Mucosa of descending colon (tissue), 3 donors: ENCODE measurements around the gene LRP5. TPM values are rescaled to one million over a fixed set of nuclear protein-coding genes. Genes with fewer than 3 reads are reported as not detected.

Source experiments
- ATAC-seq: fragments of 200-7000 bp; cut with Tn5 transposase; one replicate; pipeline ENCODE4 v1.9.1; 2020; ENCODE audit warnings: mild to moderate bottlenecking, moderate library complexity
- DNase-seq, 3 donors: peaks; one replicate each; pipeline ENCODE4 v3.0.0-alpha.2; 2020
- H3K36me3 ChIP-seq: fragments of 200-600 bp; one replicate; pipeline ENCODE4 v1.8.0; 2021; ENCODE audit warnings: low read depth, mild to moderate bottlenecking
- H3K4me1 ChIP-seq: fragments of 200-600 bp; one replicate; pipeline ENCODE4 v1.8.0; 2021; ENCODE audit warnings: low read depth, mild to moderate bottlenecking
- H3K4me3 ChIP-seq: fragments of 200-600 bp; one replicate; pipeline ENCODE4 v1.8.0; 2021; ENCODE audit warnings: mild to moderate bottlenecking
- H3K9me3 ChIP-seq: fragments of 200-600 bp; one replicate; pipeline ENCODE4 v1.8.0; 2021; ENCODE audit warnings: mild to moderate bottlenecking
- intact Hi-C, 2 donors: fragments of 100-400 bp; cut with DNase I in 1 of 2; cut with micrococcal nuclease in 1 of 2; formaldehyde crosslinking; loops; one replicate each; pipeline versions ENCODE4 v1.11.0 to v1.11.1; 2022; cut with DNase I, micrococcal nuclease
- total RNA-seq, 3 donors: library from RNA; stranded (reverse); fragmentation: NEBNext Ultra II Directional in 2 of 3; extraction: Animal tissue kit (Norgen Biotek cat#: 25700) in 2 of 3; gene quantifications; one replicate each; pipeline versions ENCODE4 v1.2.1 to v1.2.4, GENCODE V29; 2021 to 2023
- TF ChIP-seq, protein P1 (sequence below): fragments of 200-600 bp; IDR thresholded peaks from one replicate; pipeline ENCODE4 v1.8.0; 2022; ENCODE audit warnings: antibody characterized with exemption, mild to moderate bottlenecking
- donor health status: DM: no; HTN: no; CAD: no; lungs with moderate emphysema.
- donor health status: DM: no; HTN: no; CAD: no.
- donor health status: DM: no; HTN: yes; CAD: no.

The LRP5 gene
- total RNA-seq, 3 donors from 2014 or later, result 83.7 to 113 (median 103) TPM

- intact Hi-C loops, result loop anchor here in 1 of 2 donors (10.0 kb wide), 1 partner anchor 110 kb away; no protein-coding TSS in a partner anchor
Measured at GRCh38 chr11:68274306-68274705, 38.1 kb upstream of the LRP5 start.

DNA sequence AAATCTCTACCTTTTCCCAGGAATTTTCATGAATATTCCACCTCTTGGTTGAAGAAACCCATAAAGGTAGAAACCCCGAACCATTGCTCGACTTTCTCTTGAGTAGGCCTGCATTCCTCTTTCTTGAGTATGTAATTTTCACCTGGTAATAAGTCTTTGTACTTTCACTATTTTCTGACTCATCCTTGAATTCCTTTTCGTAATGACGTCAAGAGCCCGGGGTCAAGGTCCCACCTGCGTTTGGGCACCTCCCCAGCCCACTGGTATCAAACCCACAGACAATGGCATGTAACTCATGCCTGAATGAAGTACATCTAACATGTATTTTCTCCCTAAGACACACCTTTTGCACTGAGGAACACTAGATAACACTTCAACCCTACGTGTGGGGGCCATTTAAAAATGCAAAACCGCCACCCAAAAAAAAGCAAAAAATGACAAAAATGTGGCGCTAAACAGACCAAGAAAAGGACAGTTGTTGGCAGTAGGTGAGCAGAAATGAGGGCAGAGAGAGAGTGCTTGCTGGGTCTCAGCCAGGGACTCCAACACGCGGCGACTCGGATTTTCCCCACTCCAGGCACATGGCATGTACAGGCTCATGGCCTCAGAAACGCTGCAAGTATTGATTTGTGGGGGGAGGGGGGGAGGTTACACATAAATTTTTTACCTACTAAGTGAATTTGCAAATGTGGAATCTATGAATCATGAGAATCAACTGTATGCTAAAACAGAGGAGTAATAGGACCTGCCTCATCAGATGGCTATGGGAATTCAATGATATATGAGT is 36.5 kb upstream of the LRP5 start:
- ATAC-seq (no peak), DNase-seq (no peak)
- Histone ChIP-seq H3K4me3 (no peak overlapping the region), H3K4me1 (no peaks in the 10 kb centered on the region), H3K36me3 (no peaks in the 10 kb centered on the region), H3K9me3 (no peaks in the 10 kb centered on the region)
- TF ChIP-seq, protein P1, sequence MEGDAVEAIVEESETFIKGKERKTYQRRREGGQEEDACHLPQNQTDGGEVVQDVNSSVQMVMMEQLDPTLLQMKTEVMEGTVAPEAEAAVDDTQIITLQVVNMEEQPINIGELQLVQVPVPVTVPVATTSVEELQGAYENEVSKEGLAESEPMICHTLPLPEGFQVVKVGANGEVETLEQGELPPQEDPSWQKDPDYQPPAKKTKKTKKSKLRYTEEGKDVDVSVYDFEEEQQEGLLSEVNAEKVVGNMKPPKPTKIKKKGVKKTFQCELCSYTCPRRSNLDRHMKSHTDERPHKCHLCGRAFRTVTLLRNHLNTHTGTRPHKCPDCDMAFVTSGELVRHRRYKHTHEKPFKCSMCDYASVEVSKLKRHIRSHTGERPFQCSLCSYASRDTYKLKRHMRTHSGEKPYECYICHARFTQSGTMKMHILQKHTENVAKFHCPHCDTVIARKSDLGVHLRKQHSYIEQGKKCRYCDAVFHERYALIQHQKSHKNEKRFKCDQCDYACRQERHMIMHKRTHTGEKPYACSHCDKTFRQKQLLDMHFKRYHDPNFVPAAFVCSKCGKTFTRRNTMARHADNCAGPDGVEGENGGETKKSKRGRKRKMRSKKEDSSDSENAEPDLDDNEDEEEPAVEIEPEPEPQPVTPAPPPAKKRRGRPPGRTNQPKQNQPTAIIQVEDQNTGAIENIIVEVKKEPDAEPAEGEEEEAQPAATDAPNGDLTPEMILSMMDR, result no peak
- intact Hi-C loops, result loop anchor here in 1 of 2 donors (10.0 kb wide), 1 partner anchor 109 kb away; no protein-coding TSS in a partner anchor

More at GRCh38 chr11:68274306-68274705, 38.1 kb upstream of the LRP5 start:
- ATAC-seq (no peak), DNase-seq (no peak)
- Histone ChIP-seq H3K4me3 (no peak overlapping the region), H3K4me1 (peaks cover 10% of the 10 kb centered on the region), H3K9me3 (no peaks in the 10 kb centered on the region), H3K36me3 (no peaks in the 10 kb centered on the region)
- TF ChIP-seq, protein P1, result no peak

DNA sequence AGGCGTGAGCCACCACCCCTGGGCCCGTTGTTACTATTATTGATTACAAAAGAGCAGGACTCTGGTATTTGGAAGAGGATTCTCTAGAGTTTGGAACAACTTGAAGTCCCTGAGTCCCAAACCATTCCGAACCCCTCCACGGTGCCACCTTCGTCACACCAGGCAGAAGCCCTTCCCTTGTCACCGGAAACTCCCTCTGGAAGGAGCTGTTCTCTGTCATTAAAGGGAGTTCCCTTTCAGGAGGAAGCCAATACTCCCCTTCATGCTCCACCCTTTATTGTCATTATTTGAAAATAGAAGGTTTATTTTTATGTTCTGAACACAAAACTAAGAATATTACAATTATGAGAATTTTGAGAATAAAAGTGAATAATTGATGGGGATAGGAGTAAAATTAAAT is 35.5 kb upstream of the LRP5 start:
- intact Hi-C loops, result loop anchor here in 1 of 2 donors (10.0 kb wide), 1 partner anchor 108 kb away; no protein-coding TSS in a partner anchor
- Histone ChIP-seq H3K4me1 (no peaks in the 10 kb centered on the region), H3K4me3 (no peak overlapping the region), H3K9me3 (no peaks in the 10 kb centered on the region), H3K36me3 (no peaks in the 10 kb centered on the region)
- TF ChIP-seq, protein P1, result no peak
- ATAC-seq (no peak), DNase-seq (no peak)

DNA sequence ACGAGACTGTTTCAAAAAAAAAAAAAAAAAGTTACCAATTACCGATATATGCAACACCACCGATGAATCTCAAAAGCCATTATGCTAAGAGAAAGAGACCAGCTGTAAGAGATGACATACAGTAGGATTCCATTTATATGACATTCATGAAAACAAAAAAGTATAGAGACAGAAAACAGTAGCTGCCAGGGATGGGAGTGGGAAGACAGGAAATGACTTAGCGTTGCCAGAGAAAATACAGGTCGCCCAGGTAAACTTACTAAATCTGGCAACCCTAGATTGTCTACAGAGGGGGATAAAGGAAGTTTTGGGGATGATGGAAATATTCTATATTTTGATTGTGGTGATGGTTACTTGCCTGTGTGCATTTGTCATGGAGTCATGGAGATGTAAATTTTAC is 32.7 kb upstream of the LRP5 start:
- ATAC-seq (no peak), DNase-seq (no peak)
- H3K9me3 ChIP-seq, result no peaks in the 10 kb centered on the region
- no peak overlapping the region for H3K4me3 ChIP-seq
- intact Hi-C loops, result loop anchor here in 1 of 2 donors (10.0 kb wide), 1 partner anchor 105 kb away; no protein-coding TSS in a partner anchor
- H3K4me1 ChIP-seq, result no peaks in the 10 kb centered on the region
- TF ChIP-seq, protein P1, result no peak
- no peaks in the 10 kb centered on the region for H3K36me3 ChIP-seq

DNA sequence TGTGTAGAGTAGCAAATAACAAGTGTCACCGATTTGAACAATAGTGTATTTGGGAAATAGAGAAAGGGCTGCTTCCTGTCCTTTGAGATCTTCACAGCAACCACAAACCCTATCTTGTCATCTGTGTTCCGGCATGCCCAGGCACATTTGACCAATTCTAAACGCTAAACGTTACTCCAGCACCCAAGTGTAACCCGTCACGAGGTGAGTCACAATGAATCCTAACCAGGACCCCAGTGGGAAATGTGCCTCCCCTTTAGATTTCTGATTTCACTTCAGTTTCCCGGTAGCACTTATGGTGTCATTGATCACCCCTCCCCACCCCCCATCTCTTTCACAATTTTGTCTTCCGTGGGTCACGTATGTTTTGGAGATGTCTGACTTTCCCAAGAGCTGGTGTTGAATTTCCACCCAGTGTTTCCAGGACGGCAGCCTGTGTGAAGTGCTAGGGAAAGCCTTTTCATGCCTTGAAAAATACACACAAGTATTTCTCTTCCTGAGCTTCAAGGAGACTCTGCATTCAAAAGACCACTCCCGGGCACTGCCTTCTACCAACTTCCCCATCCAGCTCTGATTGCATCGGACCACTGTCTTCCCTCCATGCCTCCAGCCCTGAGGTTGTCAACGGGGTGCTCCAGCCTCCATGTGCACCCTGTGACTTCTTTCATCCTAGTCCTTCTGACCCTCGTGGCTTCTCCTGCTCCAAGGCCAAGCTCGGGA is 30.1 kb upstream of the LRP5 start:
- TF ChIP-seq, protein P1, result no peak
- H3K36me3 ChIP-seq, result no peaks in the 10 kb centered on the region
- no peaks in the 10 kb centered on the region for H3K4me1 ChIP-seq
- intact Hi-C loops, result no loop called here
- DNase-seq, result no peak
- H3K4me3 ChIP-seq, result no peak overlapping the region
- no peaks in the 10 kb centered on the region for H3K9me3 ChIP-seq
- peak; percentile 56 for ATAC-seq
